Measurements from ENCODE around the gene SUMO4.

- TF ChIP-seq, protein P1, sequence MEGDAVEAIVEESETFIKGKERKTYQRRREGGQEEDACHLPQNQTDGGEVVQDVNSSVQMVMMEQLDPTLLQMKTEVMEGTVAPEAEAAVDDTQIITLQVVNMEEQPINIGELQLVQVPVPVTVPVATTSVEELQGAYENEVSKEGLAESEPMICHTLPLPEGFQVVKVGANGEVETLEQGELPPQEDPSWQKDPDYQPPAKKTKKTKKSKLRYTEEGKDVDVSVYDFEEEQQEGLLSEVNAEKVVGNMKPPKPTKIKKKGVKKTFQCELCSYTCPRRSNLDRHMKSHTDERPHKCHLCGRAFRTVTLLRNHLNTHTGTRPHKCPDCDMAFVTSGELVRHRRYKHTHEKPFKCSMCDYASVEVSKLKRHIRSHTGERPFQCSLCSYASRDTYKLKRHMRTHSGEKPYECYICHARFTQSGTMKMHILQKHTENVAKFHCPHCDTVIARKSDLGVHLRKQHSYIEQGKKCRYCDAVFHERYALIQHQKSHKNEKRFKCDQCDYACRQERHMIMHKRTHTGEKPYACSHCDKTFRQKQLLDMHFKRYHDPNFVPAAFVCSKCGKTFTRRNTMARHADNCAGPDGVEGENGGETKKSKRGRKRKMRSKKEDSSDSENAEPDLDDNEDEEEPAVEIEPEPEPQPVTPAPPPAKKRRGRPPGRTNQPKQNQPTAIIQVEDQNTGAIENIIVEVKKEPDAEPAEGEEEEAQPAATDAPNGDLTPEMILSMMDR (IDR thresholded peaks at IDR 0.05): no peak
- no peak for TF ChIP-seq EP300 (IDR thresholded peaks at IDR 0.05)
- TF ChIP-seq POLR2AphosphoS5 (IDR thresholded peaks at IDR 0.05): no peak
- no peak for TF ChIP-seq POLR2A (IDR thresholded peaks at IDR 0.05)
These were observed 38.8 kb downstream of the SUMO4 start for GRCh38 chr6:149438855-149439254.

Data from sigmoid colon (tissue), 4 donors.